ENCODE measurements around the gene TRPV6. TPM values are rescaled to one million over a fixed set of nuclear protein-coding genes. Genes with fewer than 3 reads are reported as not detected.

TRPV6 gene
- total RNA-seq, 1 experiment from 2014 or later, result not detected

DNA sequence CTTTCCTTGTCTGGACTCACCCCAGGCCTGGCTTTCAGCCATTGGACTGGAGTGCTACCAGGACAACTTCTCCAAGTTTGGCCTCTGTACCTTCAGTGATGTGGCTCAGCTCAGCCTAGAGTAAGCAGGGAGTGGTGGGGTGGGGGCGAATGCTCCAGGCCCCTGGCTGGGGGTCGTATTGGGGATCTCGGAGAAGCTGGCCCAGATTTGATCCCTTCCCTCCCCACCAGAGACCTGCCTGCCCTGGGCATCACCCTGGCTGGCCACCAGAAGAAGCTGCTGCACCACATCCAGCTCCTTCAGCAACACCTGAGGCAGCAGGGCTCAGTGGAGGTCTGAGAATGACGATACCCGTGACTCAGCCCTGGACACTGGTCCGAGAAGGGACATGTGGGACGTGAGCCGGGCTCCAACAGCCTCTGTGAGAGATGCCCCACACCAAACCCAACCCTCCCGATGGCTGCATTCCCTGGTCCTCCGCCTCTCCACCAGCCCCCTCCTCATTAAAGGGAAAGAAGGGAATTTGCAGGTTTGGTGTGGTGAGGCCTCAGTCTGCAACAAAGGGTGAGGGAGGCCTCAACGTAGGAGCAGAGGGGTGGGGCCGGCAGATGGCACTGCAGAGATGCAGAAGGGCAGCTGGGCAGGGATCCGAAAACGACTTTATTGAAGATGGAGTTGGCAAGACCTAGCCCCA lies 14.8 kb downstream of the TRPV6 start:
- H3K27me3 ChIP-seq (replicated peaks; ENCODE audit: insufficient read depth, low read depth, low read length, poor library complexity), result no peaks in the 10 kb centered on the region
- ChIA-PET CTCF (no interaction called here), POLR2A (ENCODE audit: low non-redundant PET) (no interaction called here)
- H3K4me3 ChIP-seq (ENCODE audit: low read depth, low read length, poor library complexity, severe bottlenecking), result no peak overlapping the region
- intact Hi-C loops (cut with micrococcal nuclease; ENCODE audit: unreplicated experiment), result loop anchor here (5.0 kb wide), 1 partner anchor 52 kb away; no protein-coding TSS in a partner anchor
- no peaks in the 10 kb centered on the region for H3K36me3 ChIP-seq (ENCODE audit: insufficient read depth, low read length, poor library complexity, severe bottlenecking)
- TF ChIP-seq, protein P1, sequence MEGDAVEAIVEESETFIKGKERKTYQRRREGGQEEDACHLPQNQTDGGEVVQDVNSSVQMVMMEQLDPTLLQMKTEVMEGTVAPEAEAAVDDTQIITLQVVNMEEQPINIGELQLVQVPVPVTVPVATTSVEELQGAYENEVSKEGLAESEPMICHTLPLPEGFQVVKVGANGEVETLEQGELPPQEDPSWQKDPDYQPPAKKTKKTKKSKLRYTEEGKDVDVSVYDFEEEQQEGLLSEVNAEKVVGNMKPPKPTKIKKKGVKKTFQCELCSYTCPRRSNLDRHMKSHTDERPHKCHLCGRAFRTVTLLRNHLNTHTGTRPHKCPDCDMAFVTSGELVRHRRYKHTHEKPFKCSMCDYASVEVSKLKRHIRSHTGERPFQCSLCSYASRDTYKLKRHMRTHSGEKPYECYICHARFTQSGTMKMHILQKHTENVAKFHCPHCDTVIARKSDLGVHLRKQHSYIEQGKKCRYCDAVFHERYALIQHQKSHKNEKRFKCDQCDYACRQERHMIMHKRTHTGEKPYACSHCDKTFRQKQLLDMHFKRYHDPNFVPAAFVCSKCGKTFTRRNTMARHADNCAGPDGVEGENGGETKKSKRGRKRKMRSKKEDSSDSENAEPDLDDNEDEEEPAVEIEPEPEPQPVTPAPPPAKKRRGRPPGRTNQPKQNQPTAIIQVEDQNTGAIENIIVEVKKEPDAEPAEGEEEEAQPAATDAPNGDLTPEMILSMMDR (conservative IDR thresholded peaks at IDR 0.05; ENCODE audit: low read depth, low read length), result no peak
- TF ChIP-seq EZH2 (IDR thresholded peaks at IDR 0.05; ENCODE audit: borderline replicate concordance, low read depth, low read length, poor library complexity, severe bottlenecking), result no peak
- H3K27ac ChIP-seq (ENCODE audit: low read depth, low read length, poor library complexity, severe bottlenecking), result no peak overlapping the region
- no peak for DNase-seq (ENCODE audit: low spot score)
- no peaks in the 10 kb centered on the region for H3K9me3 ChIP-seq (ENCODE audit: low read depth, low read length, poor library complexity, severe bottlenecking)
- no TSS peak for BruUV-seq (replicated peaks)
- no peaks in the 10 kb centered on the region for H3K4me1 ChIP-seq (ENCODE audit: insufficient read depth, low read length, poor library complexity, severe bottlenecking)

DNA sequence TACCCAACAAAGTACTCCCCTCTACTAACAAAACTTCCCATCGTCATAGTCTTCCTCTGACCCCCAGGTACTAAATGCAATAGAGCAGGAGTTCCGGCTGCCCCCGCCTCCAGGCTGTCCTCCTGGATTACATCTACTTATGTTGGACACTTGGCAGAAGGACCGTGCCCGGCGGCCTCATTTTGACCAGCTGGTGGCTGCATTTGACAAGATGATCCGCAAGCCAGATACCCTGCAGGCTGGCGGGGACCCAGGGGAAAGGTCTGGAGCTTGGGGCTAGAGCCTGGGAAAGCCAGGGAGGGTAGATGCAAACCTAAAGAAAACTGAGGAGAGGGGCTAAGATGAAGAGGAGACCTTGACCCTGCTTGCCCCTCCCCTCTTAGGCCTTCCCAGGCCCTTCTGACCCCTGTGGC lies 15.4 kb downstream of the TRPV6 start:
- ChIA-PET CTCF (no interaction called here), POLR2A (ENCODE audit: low non-redundant PET) (no interaction called here)
- H3K4me3 ChIP-seq (ENCODE audit: low read depth, low read length, poor library complexity, severe bottlenecking), result no peak overlapping the region
- H3K4me1 ChIP-seq (ENCODE audit: insufficient read depth, low read length, poor library complexity, severe bottlenecking), result no peaks in the 10 kb centered on the region
- no peaks in the 10 kb centered on the region for H3K36me3 ChIP-seq (ENCODE audit: insufficient read depth, low read length, poor library complexity, severe bottlenecking)
- TF ChIP-seq, protein P1 (conservative IDR thresholded peaks at IDR 0.05; ENCODE audit: low read depth, low read length), result no peak
- no peak for TF ChIP-seq EZH2 (IDR thresholded peaks at IDR 0.05; ENCODE audit: borderline replicate concordance, low read depth, low read length, poor library complexity, severe bottlenecking)
- no TSS peak for BruUV-seq (replicated peaks)
- no peak overlapping the region for H3K27ac ChIP-seq (ENCODE audit: low read depth, low read length, poor library complexity, severe bottlenecking)
- no peak for DNase-seq (ENCODE audit: low spot score)
- no peaks in the 10 kb centered on the region for H3K27me3 ChIP-seq (replicated peaks; ENCODE audit: insufficient read depth, low read depth, low read length, poor library complexity)
- no peaks in the 10 kb centered on the region for H3K9me3 ChIP-seq (ENCODE audit: low read depth, low read length, poor library complexity, severe bottlenecking)
- intact Hi-C loops (cut with micrococcal nuclease; ENCODE audit: unreplicated experiment), result loop anchor here (5.0 kb wide), 1 partner anchor 52 kb away; no protein-coding TSS in a partner anchor

DNA sequence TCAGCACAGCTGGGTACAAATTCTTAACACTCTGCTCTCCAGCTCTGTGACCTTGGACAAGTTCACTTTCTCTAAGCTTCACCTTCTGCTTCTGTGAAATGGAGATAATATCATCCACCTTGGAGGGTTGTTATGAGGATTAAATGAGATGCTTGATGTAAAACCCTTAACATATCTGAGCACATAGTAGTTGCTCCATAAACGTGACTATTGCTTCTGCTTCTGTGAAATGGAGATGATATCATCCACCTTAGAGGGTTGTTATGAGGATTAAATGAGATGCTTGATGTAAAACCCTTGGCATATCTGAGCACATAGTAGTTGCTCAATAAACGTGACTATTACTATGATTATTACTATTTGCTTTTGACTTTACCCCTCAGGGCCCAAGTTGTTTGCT lies 16.1 kb downstream of the TRPV6 start:
- Histone ChIP-seq H3K9me3 (ENCODE audit: low read depth, low read length, poor library complexity, severe bottlenecking) (no peaks in the 10 kb centered on the region), H3K27me3 (replicated peaks; ENCODE audit: insufficient read depth, low read depth, low read length, poor library complexity) (no peaks in the 10 kb centered on the region), H3K27ac (ENCODE audit: low read depth, low read length, poor library complexity, severe bottlenecking) (no peak overlapping the region), H3K36me3 (ENCODE audit: insufficient read depth, low read length, poor library complexity, severe bottlenecking) (no peaks in the 10 kb centered on the region), H3K4me1 (ENCODE audit: insufficient read depth, low read length, poor library complexity, severe bottlenecking) (no peaks in the 10 kb centered on the region), H3K4me3 (ENCODE audit: low read depth, low read length, poor library complexity, severe bottlenecking) (no peak overlapping the region)
- no peak for DNase-seq (ENCODE audit: low spot score)
- intact Hi-C loops (cut with micrococcal nuclease; ENCODE audit: unreplicated experiment), result no loop called here
- ChIA-PET POLR2A (ENCODE audit: low non-redundant PET) (no interaction called here), CTCF (no interaction called here)
- BruUV-seq (replicated peaks), result no TSS peak
- TF ChIP-seq, protein P1 (conservative IDR thresholded peaks at IDR 0.05; ENCODE audit: low read depth, low read length), result no peak
- no peak for TF ChIP-seq EZH2 (IDR thresholded peaks at IDR 0.05; ENCODE audit: borderline replicate concordance, low read depth, low read length, poor library complexity, severe bottlenecking)

All from A673 (cell line).